Activated CD4-positive, alpha-beta memory T cell treated with anti-CD3 and anti-CD28 coated beads for 36 hours (primary cell): Measurements from ENCODE around the gene FHIP1B. TPM values are rescaled to one million over a fixed set of nuclear protein-coding genes. Genes with fewer than 3 reads are reported as not detected.
A peak's percentile ranks its signal among the peaks of the same experiment; 100 is the strongest.
"Not testable (repeated sequence)": the region's sequence is repeated elsewhere in the genome, so short reads cannot be mapped to it uniquely, and the experiment has no call there.

Experiments
- CTCF ChIA-PET: fragments of 350-600 bp; sonication (Branson Sonifier 250); formaldehyde crosslinking; loops from one replicate; lab custom pipeline; 2021; ENCODE audit warnings: antibody characterized with exemption, inconsistent platforms; lab: Charles Lee
- POLR2A ChIA-PET: fragments of 350-600 bp; sonication (Branson Sonifier 250); formaldehyde crosslinking; loops from one replicate; lab custom pipeline; 2021; ENCODE audit warnings: antibody characterized with exemption; lab: Charles Lee
- DNase-seq: peaks from one replicate; pipeline ENCODE4 v3.0.0-alpha.2; 2020
- H3K27ac Mint-ChIP-seq: one replicate; pipeline ENCODE4 v1.8.0; 2021; ENCODE audit warnings: mixed read lengths
- H3K27me3 Mint-ChIP-seq: one replicate; pipeline ENCODE4 v1.8.0; 2021; ENCODE audit warnings: mixed read lengths
- H3K36me3 Mint-ChIP-seq: one replicate; pipeline ENCODE4 v1.8.0; 2021; ENCODE audit warnings: mixed read lengths
- H3K4me1 Mint-ChIP-seq: one replicate; pipeline ENCODE4 v1.8.0; 2021; ENCODE audit warnings: low read depth, mixed read lengths
- H3K4me3 Mint-ChIP-seq: one replicate; pipeline ENCODE4 v1.8.0; 2021; ENCODE audit warnings: mild to moderate bottlenecking, mixed read lengths
- H3K9me3 Mint-ChIP-seq: one replicate; pipeline ENCODE4 v1.8.0; 2021; ENCODE audit warnings: mixed read lengths
- intact Hi-C: fragments of 100-400 bp; cut with micrococcal nuclease; formaldehyde crosslinking; loops from one replicate; pipeline ENCODE4 v1.15.1; 2023
- total RNA-seq, 2 experiments: library from RNA; stranded (reverse); gene quantifications; one replicate each; pipeline ENCODE4 v1.2.3, GENCODE V29; 2021

FHIP1B gene
- 10 to 100 TPM; 15.3 to 15.8 TPM for total RNA-seq

- intact Hi-C loops, result loop anchor here (1.0 to 10.0 kb wide), 12 partner anchors 25 to 1630 kb away; partner anchors contain the start of genes APBB1, ARFIP2, CCKBR and MRPL17
- H3K4me3 Mint-ChIP-seq, result peak within 1 kb of the TSS; percentile 97
- ChIA-PET CTCF (interaction anchor here (0.9 to 4.8 kb wide), 4 partner anchors 16 to 129 kb away, joined by 4 to 35 read pairs (median 7); no protein-coding TSS in a partner anchor), POLR2A (interaction anchor here (0.9 to 1.6 kb wide), 3 partner anchors 18 to 86 kb away, joined by 3 to 6 read pairs (median 3); partner anchors contain the start of gene CAVIN3)
- peak; percentile 100 for DNase-seq
- H3K36me3 Mint-ChIP-seq, result no peaks in the 10 kb centered on the region
- no peaks in the 10 kb centered on the region for H3K27me3 Mint-ChIP-seq
- no peaks in the 10 kb centered on the region for H3K9me3 Mint-ChIP-seq
- H3K4me1 Mint-ChIP-seq, result peaks cover 38% of the 10 kb centered on the region
- peak within 1 kb of the TSS; percentile 91 for H3K27ac Mint-ChIP-seq
Measured at GRCh38 chr11:6234387-6235107, at the start of gene FHIP1B. Gene FHIP1B (minus strand): TSS chr11:6234636. CDS start chr11:6224516, 10,120 bp downstream.

GRCh38 chr11:6283453-6284023, 49.1 kb upstream of the FHIP1B start:
- intact Hi-C loops, result no loop called here
- H3K4me3 Mint-ChIP-seq, result no peak overlapping the region
- no peaks in the 10 kb centered on the region for H3K36me3 Mint-ChIP-seq
- DNase-seq, result no peak
- peaks cover 27% of the 10 kb centered on the region for H3K27me3 Mint-ChIP-seq
- H3K27ac Mint-ChIP-seq, result no peak overlapping the region
- no peaks in the 10 kb centered on the region for H3K9me3 Mint-ChIP-seq
- CTCF ChIA-PET, result interaction anchor here (0.8 to 3.2 kb wide), 4 partner anchors 13 to 96 kb away, joined by 3 to 13 read pairs (median 5); no protein-coding TSS in a partner anchor
- POLR2A ChIA-PET, result no interaction called here
- no peaks in the 10 kb centered on the region for H3K4me1 Mint-ChIP-seq

- not testable (repeated sequence) for H3K9me3 Mint-ChIP-seq
Measured at GRCh38 chr11:6280809-6281208, 46.4 kb upstream of the FHIP1B start.

GRCh38 chr11:6273188-6273587, 38.8 kb upstream of the FHIP1B start:
- Mint-ChIP-seq H3K9me3 (no peaks in the 10 kb centered on the region), H3K36me3 (no peaks in the 10 kb centered on the region), H3K4me1 (no peaks in the 10 kb centered on the region), H3K27me3 (peaks cover 52% of the 10 kb centered on the region), H3K27ac (no peak overlapping the region), H3K4me3 (no peak overlapping the region)
- DNase-seq, result no peak
- ChIA-PET CTCF (interaction anchor here (1.1 kb wide), 1 partner anchor 171 kb away, joined by 3 read pairs; no protein-coding TSS in a partner anchor), POLR2A (no interaction called here)
- intact Hi-C loops, result no loop called here

More at GRCh38 chr11:6280809-6281208, 46.4 kb upstream of the FHIP1B start:
- H3K4me1 Mint-ChIP-seq, DNase-seq, H3K27ac Mint-ChIP-seq, CTCF ChIA-PET, H3K4me3 Mint-ChIP-seq, intact Hi-C loops, H3K36me3 Mint-ChIP-seq, POLR2A ChIA-PET: not testable (repeated sequence)
- H3K27me3 Mint-ChIP-seq, result peaks cover 43% of the 10 kb centered on the region

GRCh38 chr11:6271598-6271997, 37.2 kb upstream of the FHIP1B start:
- peaks cover 40% of the 10 kb centered on the region for H3K27me3 Mint-ChIP-seq
- CTCF ChIA-PET, result interaction anchor here (0.6 kb wide), 1 partner anchor 35 kb away, joined by 3 read pairs; no protein-coding TSS in a partner anchor

GRCh38 chr11:6270584-6271246, 36.3 kb upstream of the FHIP1B start:
- ChIA-PET CTCF (interaction anchor here (0.6 to 1.0 kb wide), 2 partner anchors 34 to 81 kb away, joined by 3 read pairs; no protein-coding TSS in a partner anchor), POLR2A (interaction anchor here (1.2 kb wide), 1 partner anchor 83 kb away, joined by 3 read pairs; no protein-coding TSS in a partner anchor)
- peaks cover 35% of the 10 kb centered on the region for H3K27me3 Mint-ChIP-seq

More at GRCh38 chr11:6271598-6271997, 37.2 kb upstream of the FHIP1B start:
- no peaks in the 10 kb centered on the region for H3K4me1 Mint-ChIP-seq
- H3K4me3 Mint-ChIP-seq, result no peak overlapping the region
- no peak for DNase-seq
- POLR2A ChIA-PET, result no interaction called here
- intact Hi-C loops, result no loop called here
- no peaks in the 10 kb centered on the region for H3K9me3 Mint-ChIP-seq
- H3K27ac Mint-ChIP-seq, result no peak overlapping the region
- no peaks in the 10 kb centered on the region for H3K36me3 Mint-ChIP-seq

GRCh38 chr11:6269994-6270393, 35.6 kb upstream of the FHIP1B start:
- Mint-ChIP-seq H3K27me3 (peaks cover 28% of the 10 kb centered on the region), H3K36me3 (no peaks in the 10 kb centered on the region), H3K4me1 (no peaks in the 10 kb centered on the region), H3K4me3 (no peak overlapping the region), H3K27ac (no peak overlapping the region), H3K9me3 (no peaks in the 10 kb centered on the region)
- DNase-seq, result peak; percentile 17
- ChIA-PET CTCF (interaction anchor here (1.0 kb wide), 1 partner anchor 82 kb away, joined by 3 read pairs; no protein-coding TSS in a partner anchor), POLR2A (interaction anchor here (1.2 kb wide), 1 partner anchor 83 kb away, joined by 3 read pairs; no protein-coding TSS in a partner anchor)
- intact Hi-C loops, result no loop called here

More at GRCh38 chr11:6270584-6271246, 36.3 kb upstream of the FHIP1B start:
- Mint-ChIP-seq H3K4me3 (no peak overlapping the region), H3K4me1 (no peaks in the 10 kb centered on the region), H3K9me3 (no peaks in the 10 kb centered on the region), H3K36me3 (no peaks in the 10 kb centered on the region), H3K27ac (no peak overlapping the region)
- no peak for DNase-seq
- intact Hi-C loops, result no loop called here

GRCh38 chr11:6268820-6269219, 34.4 kb upstream of the FHIP1B start:
- Mint-ChIP-seq H3K4me1 (no peaks in the 10 kb centered on the region), H3K9me3 (no peaks in the 10 kb centered on the region), H3K4me3 (no peak overlapping the region), H3K27me3 (peaks cover 24% of the 10 kb centered on the region), H3K36me3 (no peaks in the 10 kb centered on the region), H3K27ac (no peak overlapping the region)
- ChIA-PET CTCF (interaction anchor here (1.7 to 1.8 kb wide), 3 partner anchors 11 to 94 kb away, joined by 4 to 12 read pairs (median 9); no protein-coding TSS in a partner anchor), POLR2A (no interaction called here)
- intact Hi-C loops, result no loop called here
- no peak for DNase-seq

- peaks cover 12% of the 10 kb centered on the region for H3K27me3 Mint-ChIP-seq
- intact Hi-C loops, result no loop called here
- no peaks in the 10 kb centered on the region for H3K9me3 Mint-ChIP-seq
- ChIA-PET POLR2A (no interaction called here), CTCF (interaction anchor here (5.4 kb wide), 1 partner anchor 13 kb away, joined by 38 read pairs; no protein-coding TSS in a partner anchor)
- no peak for DNase-seq
- no peaks in the 10 kb centered on the region for H3K36me3 Mint-ChIP-seq
- no peaks in the 10 kb centered on the region for H3K4me1 Mint-ChIP-seq
- no peak overlapping the region for H3K27ac Mint-ChIP-seq
- H3K4me3 Mint-ChIP-seq, result no peak overlapping the region
Measured at GRCh38 chr11:6263662-6264061, 29.2 kb upstream of the FHIP1B start.

- intact Hi-C loops, result no loop called here
- POLR2A ChIA-PET, result no interaction called here
Measured at GRCh38 chr11:6260207-6260726, 25.8 kb upstream of the FHIP1B start.

GRCh38 chr11:6258571-6259081, 24.2 kb upstream of the FHIP1B start:
- no peaks in the 10 kb centered on the region for H3K9me3 Mint-ChIP-seq
- DNase-seq, result peak; percentile 28
- no peaks in the 10 kb centered on the region for H3K4me1 Mint-ChIP-seq
- intact Hi-C loops, result loop anchor here (1.0 kb wide), 1 partner anchor 24 kb away; the partner anchor contains the start of gene FHIP1B
- no peak overlapping the region for H3K4me3 Mint-ChIP-seq
- POLR2A ChIA-PET, result no interaction called here
- peaks cover 11% of the 10 kb centered on the region for H3K27me3 Mint-ChIP-seq
- no peak overlapping the region for H3K27ac Mint-ChIP-seq
- CTCF ChIA-PET, result interaction anchor here (0.6 to 10.3 kb wide), 6 partner anchors 8 to 103 kb away, joined by 3 to 121 read pairs (median 4); partner anchors contain the start of gene CAVIN3
- no peaks in the 10 kb centered on the region for H3K36me3 Mint-ChIP-seq

More at GRCh38 chr11:6260207-6260726, 25.8 kb upstream of the FHIP1B start:
- Mint-ChIP-seq H3K27ac (no peak overlapping the region), H3K27me3 (peaks cover 19% of the 10 kb centered on the region), H3K36me3 (no peaks in the 10 kb centered on the region), H3K4me1 (no peaks in the 10 kb centered on the region), H3K9me3 (no peaks in the 10 kb centered on the region), H3K4me3 (no peak overlapping the region)
- DNase-seq, result no peak
- CTCF ChIA-PET, result interaction anchor here (0.7 to 5.4 kb wide), 10 partner anchors 9 to 183 kb away, joined by 3 to 38 read pairs (median 5); partner anchors contain the start of gene CAVIN3
